ENCODE results near the gene LIN37. TPM values are rescaled to one million over a fixed set of nuclear protein-coding genes. Genes with fewer than 3 reads are reported as not detected.

The LIN37 gene
- total RNA-seq, 1 experiment from 2014 or later: 6.4 TPM

DNA sequence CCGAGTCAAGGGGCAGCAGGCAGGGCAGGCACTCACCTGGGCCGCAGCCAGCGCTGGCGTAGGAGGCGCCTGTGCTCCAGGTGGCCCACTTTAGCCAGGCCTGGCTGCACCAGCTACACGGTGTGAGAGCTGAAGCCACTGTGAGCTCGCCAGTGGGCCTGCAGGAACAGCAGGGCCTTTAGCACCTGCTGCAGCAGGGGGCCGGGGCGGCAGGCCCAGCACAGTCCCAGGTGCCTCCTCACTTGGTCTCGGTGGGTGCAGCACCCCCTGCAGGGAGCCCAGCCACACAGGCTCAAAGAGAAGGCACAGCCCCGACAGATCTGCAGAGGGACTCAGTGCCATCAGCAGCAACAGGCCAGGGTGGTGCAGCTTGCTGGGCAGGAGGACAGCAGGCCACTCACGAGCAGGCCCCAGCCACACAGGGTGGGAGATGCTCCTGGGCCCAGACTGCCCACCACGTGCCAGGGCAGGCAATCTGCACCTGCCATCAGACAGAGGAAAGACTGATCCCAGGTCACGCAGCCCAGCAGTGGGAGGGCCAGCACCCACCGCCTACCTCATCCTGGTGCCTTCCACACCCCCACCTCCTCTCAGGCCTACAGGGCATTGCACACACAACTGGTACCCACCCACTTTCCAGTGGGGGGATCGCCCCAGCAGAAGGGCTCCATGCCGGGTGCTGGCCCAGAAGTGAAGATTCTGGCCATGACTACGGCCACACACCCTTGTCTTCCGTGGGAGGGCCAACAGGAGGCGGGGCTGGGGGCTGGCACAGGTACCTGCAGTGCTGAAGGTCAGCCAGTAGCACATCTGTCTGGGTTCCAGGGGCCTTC, 42.8 kb downstream of the LIN37 start:
- TF ChIP-seq TEAD1 (CRISPR knock-in tag; IDR thresholded peaks at IDR 0.05) (no peak), E2F1 (CRISPR knock-in tag; IDR thresholded peaks at IDR 0.05) (no peak), ELF4 (CRISPR knock-in tag; IDR thresholded peaks at IDR 0.05; ENCODE audit: low read depth) (no peak), ZNF416 (CRISPR knock-in tag; IDR thresholded peaks at IDR 0.05) (no peak), NFYB (CRISPR knock-in tag; conservative IDR thresholded peaks at IDR 0.05; ENCODE audit: low read depth) (no peak), TCF7 (CRISPR knock-in tag; IDR thresholded peaks at IDR 0.05; ENCODE audit: low read depth) (no peak), SMAD3 (CRISPR knock-in tag; IDR thresholded peaks at IDR 0.05; ENCODE audit: borderline replicate concordance) (no peak), ZNF263 (CRISPR knock-in tag; IDR thresholded peaks at IDR 0.05; ENCODE audit: low read depth) (no peak), SP1 (CRISPR knock-in tag; conservative IDR thresholded peaks at IDR 0.05) (no peak), ZNF396 (CRISPR knock-in tag; IDR thresholded peaks at IDR 0.05; ENCODE audit: borderline replicate concordance) (no peak)
- TF ChIP-seq, protein P1, sequence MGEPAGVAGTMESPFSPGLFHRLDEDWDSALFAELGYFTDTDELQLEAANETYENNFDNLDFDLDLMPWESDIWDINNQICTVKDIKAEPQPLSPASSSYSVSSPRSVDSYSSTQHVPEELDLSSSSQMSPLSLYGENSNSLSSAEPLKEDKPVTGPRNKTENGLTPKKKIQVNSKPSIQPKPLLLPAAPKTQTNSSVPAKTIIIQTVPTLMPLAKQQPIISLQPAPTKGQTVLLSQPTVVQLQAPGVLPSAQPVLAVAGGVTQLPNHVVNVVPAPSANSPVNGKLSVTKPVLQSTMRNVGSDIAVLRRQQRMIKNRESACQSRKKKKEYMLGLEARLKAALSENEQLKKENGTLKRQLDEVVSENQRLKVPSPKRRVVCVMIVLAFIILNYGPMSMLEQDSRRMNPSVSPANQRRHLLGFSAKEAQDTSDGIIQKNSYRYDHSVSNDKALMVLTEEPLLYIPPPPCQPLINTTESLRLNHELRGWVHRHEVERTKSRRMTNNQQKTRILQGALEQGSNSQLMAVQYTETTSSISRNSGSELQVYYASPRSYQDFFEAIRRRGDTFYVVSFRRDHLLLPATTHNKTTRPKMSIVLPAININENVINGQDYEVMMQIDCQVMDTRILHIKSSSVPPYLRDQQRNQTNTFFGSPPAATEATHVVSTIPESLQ (CRISPR knock-in tag; IDR thresholded peaks at IDR 0.05): no peak
- TF ChIP-seq, protein P2, sequence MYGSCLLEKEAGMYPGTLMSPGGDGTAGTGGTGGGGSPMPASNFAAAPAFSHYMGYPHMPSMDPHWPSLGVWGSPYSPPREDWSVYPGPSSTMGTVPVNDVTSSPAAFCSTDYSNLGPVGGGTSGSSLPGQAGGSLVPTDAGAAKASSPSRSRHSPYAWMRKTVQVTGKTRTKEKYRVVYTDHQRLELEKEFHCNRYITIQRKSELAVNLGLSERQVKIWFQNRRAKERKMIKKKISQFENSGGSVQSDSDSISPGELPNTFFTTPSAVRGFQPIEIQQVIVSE (CRISPR knock-in tag; IDR thresholded peaks at IDR 0.05; ENCODE audit: borderline replicate concordance): no peak
- TF ChIP-seq, protein P3, sequence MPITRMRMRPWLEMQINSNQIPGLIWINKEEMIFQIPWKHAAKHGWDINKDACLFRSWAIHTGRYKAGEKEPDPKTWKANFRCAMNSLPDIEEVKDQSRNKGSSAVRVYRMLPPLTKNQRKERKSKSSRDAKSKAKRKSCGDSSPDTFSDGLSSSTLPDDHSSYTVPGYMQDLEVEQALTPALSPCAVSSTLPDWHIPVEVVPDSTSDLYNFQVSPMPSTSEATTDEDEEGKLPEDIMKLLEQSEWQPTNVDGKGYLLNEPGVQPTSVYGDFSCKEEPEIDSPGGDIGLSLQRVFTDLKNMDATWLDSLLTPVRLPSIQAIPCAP (CRISPR knock-in tag; IDR thresholded peaks at IDR 0.05): no peak
- ChIA-PET POLR2A (interaction anchor here (1.0 kb wide), 1 partner anchor 43 kb away, joined by 3 read pairs; the partner anchor contains the start of gene LIN37), CTCF (interaction anchor here (1.5 to 2.1 kb wide), 2 partner anchors 29 to 38 kb away, joined by 3 to 4 read pairs; no protein-coding TSS in a partner anchor)
- Mint-ChIP-seq H3K4me1 (peaks cover under 1% of the 10 kb centered on the region; the same call in 1 of the 2 replicates), H3K27me3 (ENCODE audit: low read depth) (peaks cover 15% of the 10 kb centered on the region), H3K36me3 (no peaks in the 10 kb centered on the region), H3K27ac (no peak overlapping the region), H3K4me3 (no peak overlapping the region), H3K9me3 (no peaks in the 10 kb centered on the region)
- DNase-seq (ENCODE audit: low spot score) (no peak), ATAC-seq (peak; percentile 49)

DNA sequence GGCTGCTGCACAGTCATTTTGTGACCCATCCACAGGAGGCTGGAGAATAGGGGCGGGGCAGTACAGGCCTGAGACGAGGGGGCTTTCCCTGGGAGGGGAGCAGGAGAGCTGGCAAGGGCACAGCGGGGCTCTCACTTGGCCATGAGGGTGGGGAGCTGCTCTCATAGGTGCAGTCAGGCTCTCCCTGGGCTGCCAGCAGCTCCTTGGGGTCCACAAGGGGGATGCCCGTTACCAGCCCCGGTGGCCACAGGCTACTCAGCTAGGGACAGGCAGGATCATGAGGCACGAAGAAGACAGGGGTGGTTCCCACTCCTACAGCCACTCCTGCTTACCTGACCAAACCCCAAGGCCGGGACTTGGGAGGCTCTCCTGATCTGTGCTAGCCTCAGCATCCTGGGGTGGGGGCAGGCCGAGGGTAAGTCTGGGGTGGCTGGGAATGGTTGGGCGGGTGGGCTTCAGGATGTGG, 43.5 kb downstream of the LIN37 start:
- no peak overlapping the region for H3K27ac Mint-ChIP-seq
- no peaks in the 10 kb centered on the region for H3K36me3 Mint-ChIP-seq
- H3K4me1 Mint-ChIP-seq: peaks cover 2% of the 10 kb centered on the region
- H3K9me3 Mint-ChIP-seq: no peaks in the 10 kb centered on the region
- ChIA-PET POLR2A (no interaction called here), CTCF (no interaction called here)
- DNase-seq (ENCODE audit: low spot score): no peak
- no peak overlapping the region for H3K4me3 Mint-ChIP-seq
- H3K27me3 Mint-ChIP-seq (ENCODE audit: low read depth): peaks cover 21% of the 10 kb centered on the region
- no peak for ATAC-seq
- TF ChIP-seq ZNF263 (CRISPR knock-in tag; IDR thresholded peaks at IDR 0.05; ENCODE audit: low read depth) (no peak), FOXP1 (CRISPR knock-in tag; IDR thresholded peaks at IDR 0.05; ENCODE audit: borderline replicate concordance) (no peak), NR3C1 (CRISPR knock-in tag; conservative IDR thresholded peaks at IDR 0.05; ENCODE audit: low read depth) (no peak), ZBTB43 (CRISPR knock-in tag; IDR thresholded peaks at IDR 0.05) (no peak), MXD4 (CRISPR knock-in tag; IDR thresholded peaks at IDR 0.05; ENCODE audit: borderline replicate concordance) (no peak), SOX15 (CRISPR knock-in tag; IDR thresholded peaks at IDR 0.05) (no peak), CBFB (CRISPR knock-in tag; IDR thresholded peaks at IDR 0.05; ENCODE audit: low read depth) (no peak), KAT7 (CRISPR knock-in tag; IDR thresholded peaks at IDR 0.05; ENCODE audit: borderline replicate concordance) (no peak), NR1H2 (CRISPR knock-in tag; IDR thresholded peaks at IDR 0.05) (no peak)
- TF ChIP-seq, protein P4, sequence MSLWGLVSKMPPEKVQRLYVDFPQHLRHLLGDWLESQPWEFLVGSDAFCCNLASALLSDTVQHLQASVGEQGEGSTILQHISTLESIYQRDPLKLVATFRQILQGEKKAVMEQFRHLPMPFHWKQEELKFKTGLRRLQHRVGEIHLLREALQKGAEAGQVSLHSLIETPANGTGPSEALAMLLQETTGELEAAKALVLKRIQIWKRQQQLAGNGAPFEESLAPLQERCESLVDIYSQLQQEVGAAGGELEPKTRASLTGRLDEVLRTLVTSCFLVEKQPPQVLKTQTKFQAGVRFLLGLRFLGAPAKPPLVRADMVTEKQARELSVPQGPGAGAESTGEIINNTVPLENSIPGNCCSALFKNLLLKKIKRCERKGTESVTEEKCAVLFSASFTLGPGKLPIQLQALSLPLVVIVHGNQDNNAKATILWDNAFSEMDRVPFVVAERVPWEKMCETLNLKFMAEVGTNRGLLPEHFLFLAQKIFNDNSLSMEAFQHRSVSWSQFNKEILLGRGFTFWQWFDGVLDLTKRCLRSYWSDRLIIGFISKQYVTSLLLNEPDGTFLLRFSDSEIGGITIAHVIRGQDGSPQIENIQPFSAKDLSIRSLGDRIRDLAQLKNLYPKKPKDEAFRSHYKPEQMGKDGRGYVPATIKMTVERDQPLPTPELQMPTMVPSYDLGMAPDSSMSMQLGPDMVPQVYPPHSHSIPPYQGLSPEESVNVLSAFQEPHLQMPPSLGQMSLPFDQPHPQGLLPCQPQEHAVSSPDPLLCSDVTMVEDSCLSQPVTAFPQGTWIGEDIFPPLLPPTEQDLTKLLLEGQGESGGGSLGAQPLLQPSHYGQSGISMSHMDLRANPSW (CRISPR knock-in tag; conservative IDR thresholded peaks at IDR 0.05; ENCODE audit: low read depth): no peak
